Measurements from ENCODE around the gene RABGAP1L.

GRCh38 chr1:174663358-174663757 is 504.0 kb downstream of the RABGAP1L start:
- TF ChIP-seq POLR2A (IDR thresholded peaks at IDR 0.05; ENCODE audit: low read depth, low read length) = no peak
- no peak for TF ChIP-seq POLR2AphosphoS5 (IDR thresholded peaks at IDR 0.05; ENCODE audit: low read depth, low read length)
- TF ChIP-seq TAF1 (IDR thresholded peaks at IDR 0.05; ENCODE audit: borderline replicate concordance, low read depth, low read length) = no peak

Data from GM12892 (cell line).